D721Med (cell line): ENCODE data around the gene HELT.

Experiments
- DNase-seq: peaks from one replicate; pipeline ENCODE4 v3.0.0; 2011; ENCODE audit warnings: low spot score; ENCODE audit not compliant: insufficient read length
- FAIRE-seq: peaks from 2 replicates; lab custom pipeline; 2011; peaks lifted over from hg19 to GRCh38; lab: Jason Lieb, UNC
- CTCF ChIP-seq: IDR thresholded peaks from 2 replicates; pipeline ENCODE4 v1.5.1; 2012; ENCODE audit warnings: mild to moderate bottlenecking, control low read depth; ENCODE audit not compliant: insufficient read depth; ENCODE audit errors: missing control alignments

The HELT gene

DNA sequence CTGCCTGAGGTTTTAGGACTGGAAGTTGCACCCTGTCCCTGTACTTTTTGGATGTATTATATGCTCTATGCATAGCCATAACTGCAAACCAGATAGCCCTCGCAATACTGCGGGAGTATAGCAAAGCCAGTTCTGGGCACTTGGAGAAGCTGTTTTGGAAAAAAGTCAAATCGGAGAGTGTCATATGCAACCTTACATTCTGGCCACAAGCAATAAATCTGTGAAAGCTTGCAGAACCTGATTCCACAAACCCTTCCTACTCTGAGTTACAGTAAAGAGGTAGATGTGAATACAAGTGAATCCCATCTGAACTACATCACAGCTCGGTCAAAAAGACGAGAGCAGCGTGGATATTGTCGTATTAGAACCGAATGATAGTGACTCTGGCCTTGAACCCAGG, 10.3 kb downstream of the HELT start:
- DNase-seq (no peak), FAIRE-seq (no peak)
- TF ChIP-seq CTCF, result no peak

DNA sequence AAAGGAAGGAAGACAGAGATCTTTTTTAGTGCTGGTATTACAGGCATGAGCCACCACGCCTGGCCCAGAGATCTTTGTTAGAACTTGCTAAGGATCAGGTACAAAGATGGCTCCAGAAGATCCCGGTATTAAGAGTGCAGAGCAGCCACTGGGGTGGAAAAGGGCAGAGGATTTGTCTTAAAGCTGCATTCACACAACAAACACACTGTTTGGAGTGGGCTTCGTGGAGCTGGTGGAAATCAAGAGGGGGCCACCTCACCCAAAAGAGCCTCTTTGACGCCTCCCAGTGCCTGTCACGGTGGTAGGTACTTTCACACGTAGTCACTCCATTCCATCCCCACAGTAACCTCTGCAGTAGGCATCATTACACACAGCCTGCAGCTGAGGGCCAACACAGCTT, 13.3 kb downstream of the HELT start:
- TF ChIP-seq CTCF, result no peak
- no peak for DNase-seq
- FAIRE-seq, result no peak

GRCh38 chr4:185033072-185033471, 14.8 kb downstream of the HELT start:
- FAIRE-seq (no peak), DNase-seq (no peak)
- no peak for TF ChIP-seq CTCF

DNA sequence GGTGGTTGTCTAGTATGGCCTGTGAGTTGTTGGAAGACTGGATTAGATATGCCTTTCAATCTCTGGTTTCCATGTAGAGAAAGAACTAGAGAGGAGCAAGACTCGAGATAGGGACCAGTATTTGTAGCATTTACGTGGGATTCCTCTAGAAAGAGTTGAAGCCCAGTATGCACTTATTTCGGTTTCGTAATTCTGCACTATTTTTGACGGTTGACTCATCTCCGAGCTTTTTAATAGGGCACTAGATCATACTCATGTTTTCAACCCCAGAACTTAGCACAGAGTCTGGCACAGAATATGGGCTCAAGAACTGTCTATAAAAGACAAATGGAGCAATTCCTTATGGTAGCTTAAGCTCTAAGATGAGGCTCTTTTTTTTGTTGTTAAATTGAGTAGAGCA, 15.7 kb downstream of the HELT start:
- no peak for TF ChIP-seq CTCF
- no peak for FAIRE-seq
- no peak for DNase-seq

DNA sequence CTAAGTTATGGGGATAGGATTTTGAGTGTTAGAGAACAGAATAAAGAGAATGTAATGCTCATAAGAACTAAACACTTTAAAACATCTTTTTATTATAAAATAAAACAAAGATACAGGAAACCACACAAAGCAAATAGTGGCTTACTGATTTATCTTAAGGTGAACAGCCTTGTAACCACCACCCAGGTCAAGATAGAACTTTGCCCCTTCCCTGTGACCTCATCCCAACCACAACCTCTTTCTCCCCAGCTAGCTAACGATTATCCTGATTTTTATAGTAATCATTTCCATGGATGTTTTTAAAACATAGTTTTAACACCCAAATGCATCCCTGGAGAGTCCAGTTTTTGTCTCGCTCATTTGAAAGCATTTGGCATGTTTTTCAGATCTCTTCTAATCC, 17.0 kb downstream of the HELT start:
- DNase-seq (no peak), FAIRE-seq (no peak)

GRCh38 chr4:185036019-185036418, 17.7 kb downstream of the HELT start:
- no peak for TF ChIP-seq CTCF
- DNase-seq (no peak), FAIRE-seq (no peak)

More for the DNA sequence above, 17.0 kb downstream of the HELT start:
- TF ChIP-seq CTCF, result no peak

- no peak for FAIRE-seq
- no peak for DNase-seq
- TF ChIP-seq CTCF, result no peak
Observed at GRCh38 chr4:185036842-185037241, 18.6 kb downstream of the HELT start.
